Raji (cell line): ENCODE results near the gene DNAH3.

Source experiments
- POLR2A ChIP-seq: IDR thresholded peaks from 2 replicates; pipeline ENCODE4 v1.6.1; 2011; ENCODE audit warnings: low read depth, low read length, control low read depth; ENCODE audit not compliant: insufficient read depth

DNAH3 gene

GRCh38 chr16:20969386-20969785 is 181.3 kb downstream of the DNAH3 start:
- no peak for TF ChIP-seq POLR2A

- no peak for TF ChIP-seq POLR2A
These were observed 181.9 kb downstream of the DNAH3 start for GRCh38 chr16:20968765-20969164.

- no peak for TF ChIP-seq POLR2A
These were observed 189.7 kb downstream of the DNAH3 start for GRCh38 chr16:20960899-20961298.

DNA sequence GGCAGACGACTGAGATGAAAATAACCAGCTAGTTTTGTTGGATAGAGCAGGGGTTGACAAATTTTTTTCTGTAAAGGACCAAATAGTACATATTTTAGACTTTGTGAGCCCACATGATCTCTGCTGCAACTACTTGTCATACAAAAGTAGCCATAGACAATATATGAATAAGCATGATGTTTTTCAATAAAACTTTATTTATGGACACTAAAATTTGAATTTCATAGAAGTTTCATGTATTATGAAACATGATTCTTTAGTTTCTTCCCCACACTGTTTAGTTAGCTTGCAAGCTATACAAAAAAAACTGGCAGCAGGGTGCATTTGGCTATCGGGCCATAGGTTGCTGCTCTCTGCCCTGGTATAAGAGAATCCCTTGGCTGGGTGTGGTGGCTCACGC is 193.5 kb downstream of the DNAH3 start:
- no peak for TF ChIP-seq POLR2A

- TF ChIP-seq POLR2A: no peak
These were observed 194.3 kb downstream of the DNAH3 start for GRCh38 chr16:20956319-20956718.

- TF ChIP-seq POLR2A: no peak
These were observed 196.1 kb downstream of the DNAH3 start for GRCh38 chr16:20954574-20954973.

DNA sequence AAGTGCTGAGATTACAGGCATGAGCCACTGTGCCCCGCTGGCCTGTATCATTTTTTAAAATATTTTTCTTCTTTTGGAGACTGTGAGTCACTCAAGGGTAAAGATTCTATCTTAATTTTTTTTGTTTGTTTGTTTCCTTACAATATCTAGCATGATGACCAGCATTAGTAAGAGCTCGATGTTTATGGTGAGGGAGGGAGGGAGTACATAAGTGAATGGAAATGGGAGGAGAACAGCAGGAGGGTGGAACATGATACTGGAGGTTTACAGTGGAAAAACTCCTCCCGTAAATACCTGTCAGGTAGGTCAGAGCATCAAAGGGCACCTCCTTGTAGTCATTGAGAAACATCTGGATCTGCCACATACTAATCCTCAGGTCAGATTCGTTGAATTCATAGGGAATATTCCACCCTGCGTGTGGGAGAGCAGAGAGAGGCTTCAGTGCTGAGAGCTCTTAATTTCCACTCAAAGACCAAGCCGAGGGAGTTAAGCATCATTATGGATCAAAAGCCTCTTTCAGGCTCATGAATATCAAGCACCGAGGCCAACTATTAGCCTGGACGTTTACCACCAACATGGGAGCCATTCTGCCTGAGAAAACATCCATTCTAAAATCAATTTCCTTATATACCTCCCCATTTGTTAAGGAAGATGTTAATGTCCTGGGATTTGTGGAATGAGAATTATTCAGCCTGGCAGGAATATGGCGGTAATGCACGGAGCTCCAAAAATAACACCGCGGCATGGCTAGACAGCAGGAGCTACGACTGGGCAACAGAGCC is 198.3 kb downstream of the DNAH3 start:
- no peak for TF ChIP-seq POLR2A

DNA sequence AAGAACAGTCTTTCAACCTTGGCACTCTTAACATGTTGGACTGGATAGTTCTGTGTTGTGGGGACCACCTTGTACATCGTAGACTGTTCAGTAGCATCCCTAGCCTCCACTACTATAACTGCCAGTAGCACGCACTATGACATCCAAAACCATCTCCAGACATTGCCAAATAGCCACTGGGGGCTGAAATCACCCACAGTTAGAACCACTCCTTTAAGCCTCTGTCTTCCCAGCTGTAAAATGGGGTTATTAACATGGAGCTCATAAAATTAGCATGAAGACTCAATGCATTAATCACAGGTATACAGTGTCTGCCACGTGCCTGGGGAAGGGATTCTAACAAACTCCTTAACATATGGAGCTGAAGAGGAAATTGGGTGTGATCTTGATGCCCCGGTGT is 200.4 kb downstream of the DNAH3 start:
- TF ChIP-seq POLR2A: no peak

DNA sequence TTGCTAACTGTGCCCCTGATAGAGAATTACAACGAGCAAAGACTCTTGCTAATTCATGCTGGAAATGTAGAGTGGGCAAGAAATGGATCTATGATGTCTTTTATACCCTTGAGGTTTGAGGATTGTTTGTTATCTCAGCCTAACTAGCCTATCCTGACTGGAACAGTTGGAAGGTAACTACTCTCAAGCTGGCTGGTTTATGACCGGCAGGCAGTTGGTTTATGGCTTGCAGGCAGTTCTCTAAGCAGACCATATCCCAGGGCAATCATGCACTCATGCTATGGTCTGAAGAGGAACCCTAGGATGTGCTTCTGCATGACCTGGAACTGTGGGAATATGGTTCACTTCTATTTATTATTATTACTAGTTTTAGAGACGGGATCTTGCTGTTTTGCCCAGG is 201.0 kb downstream of the DNAH3 start:
- TF ChIP-seq POLR2A: no peak

GRCh38 chr16:20948444-20948843 is 202.2 kb downstream of the DNAH3 start:
- no peak for TF ChIP-seq POLR2A

GRCh38 chr16:20946015-20946629 is 204.5 kb downstream of the DNAH3 start:
- TF ChIP-seq POLR2A: no peak

DNA sequence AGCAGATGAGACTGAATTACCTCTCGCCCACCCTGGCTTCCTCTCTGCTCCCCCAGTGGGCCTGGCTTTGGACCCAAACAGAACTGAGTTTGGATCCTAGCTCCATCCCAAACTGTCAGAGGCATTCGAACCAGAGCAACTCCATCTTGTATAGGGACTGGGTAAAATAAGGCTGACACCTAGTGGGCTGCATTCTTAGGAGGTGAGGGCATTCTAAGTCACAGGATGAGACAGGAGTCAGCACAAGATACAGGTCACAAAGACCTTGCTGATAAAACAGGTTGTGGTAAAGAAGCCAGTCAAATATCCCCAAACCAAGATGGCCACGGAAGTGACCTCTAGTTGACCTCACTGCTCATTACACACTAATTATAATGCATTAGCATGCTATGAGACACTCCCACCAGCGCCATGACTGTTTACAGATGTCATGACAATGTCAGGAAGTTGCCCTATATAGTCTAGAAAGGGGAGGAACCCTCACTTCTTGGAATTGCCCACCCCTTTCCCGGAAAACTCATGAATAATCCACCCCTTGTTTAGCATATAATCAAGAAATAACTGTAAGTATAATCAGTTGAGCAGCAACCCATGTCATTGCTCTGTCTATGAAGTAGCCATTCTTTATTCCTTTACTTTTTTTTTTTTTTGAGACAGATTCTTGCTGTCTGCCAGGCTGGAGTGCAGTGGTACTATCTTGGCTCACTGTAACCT is 205.6 kb downstream of the DNAH3 start:
- TF ChIP-seq POLR2A: no peak

DNA sequence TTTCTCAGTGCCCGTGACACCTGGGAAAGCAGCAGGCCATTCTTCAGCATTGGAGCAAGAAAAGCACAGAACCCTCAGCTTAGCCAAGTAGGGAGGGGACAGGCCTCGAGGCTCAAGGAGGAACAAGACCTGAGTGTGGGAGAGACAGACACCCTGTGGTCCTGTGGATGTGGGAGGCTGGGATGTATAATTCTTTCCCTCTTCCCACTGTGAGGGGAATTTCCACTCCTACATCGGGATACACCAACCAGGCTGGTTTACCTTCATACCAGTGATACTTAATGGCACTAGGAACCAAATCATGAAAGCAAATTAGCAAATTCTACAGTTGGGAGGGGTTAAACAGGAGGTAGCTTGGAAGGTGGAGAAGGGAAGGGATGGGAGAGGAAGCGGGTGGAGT is 208.4 kb downstream of the DNAH3 start:
- no peak for TF ChIP-seq POLR2A

DNA sequence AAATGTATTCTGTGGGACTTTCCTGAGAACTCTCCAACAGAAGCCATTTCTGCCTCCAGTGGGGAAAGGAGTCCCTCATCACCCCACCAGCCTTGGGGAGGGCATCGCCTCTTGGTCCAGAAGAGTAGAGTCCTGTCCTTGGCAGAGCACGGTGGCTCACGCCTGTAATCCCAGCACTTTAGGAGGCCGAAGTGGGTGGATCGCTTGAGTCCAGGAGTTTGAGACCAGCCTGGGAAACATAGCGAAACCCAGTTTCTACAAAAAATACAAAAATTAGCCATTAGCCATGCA is 209.1 kb downstream of the DNAH3 start:
- TF ChIP-seq POLR2A: no peak

DNA sequence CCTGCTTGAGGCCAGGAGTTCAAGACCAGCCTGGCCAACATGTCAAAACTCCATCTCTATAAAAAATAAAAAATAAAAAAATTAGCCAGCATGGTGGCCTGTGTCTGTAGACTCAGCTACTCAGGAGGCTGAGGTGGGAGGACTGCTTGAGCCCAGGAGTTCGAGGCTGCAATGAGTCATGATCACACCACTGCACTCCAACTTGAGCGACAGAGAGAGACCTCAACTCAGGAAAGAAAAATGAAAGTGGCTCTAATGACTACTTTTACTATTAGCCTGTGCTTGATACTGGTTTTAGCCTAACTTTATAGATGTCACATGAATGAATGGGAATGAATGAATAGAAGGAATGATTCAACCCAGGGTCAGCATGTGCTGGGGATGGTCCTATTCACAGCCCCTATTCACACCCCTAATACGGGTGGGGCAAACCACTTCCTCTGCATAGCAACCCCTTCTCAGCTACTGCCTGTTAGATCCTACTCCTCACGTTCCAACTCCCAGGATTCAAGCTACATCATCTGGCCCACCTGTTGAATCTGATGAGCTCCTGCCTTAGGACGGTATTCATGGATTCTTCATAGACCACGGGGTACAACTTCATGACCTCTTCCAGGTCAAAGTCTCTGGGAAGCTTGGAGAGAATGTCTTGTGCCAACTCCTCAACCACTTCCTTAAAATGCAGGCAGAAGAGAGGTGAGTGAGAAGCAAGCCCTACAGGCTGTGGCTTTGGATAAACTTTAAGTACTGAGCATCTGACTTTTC is 209.6 kb downstream of the DNAH3 start:
- no peak for TF ChIP-seq POLR2A

DNA sequence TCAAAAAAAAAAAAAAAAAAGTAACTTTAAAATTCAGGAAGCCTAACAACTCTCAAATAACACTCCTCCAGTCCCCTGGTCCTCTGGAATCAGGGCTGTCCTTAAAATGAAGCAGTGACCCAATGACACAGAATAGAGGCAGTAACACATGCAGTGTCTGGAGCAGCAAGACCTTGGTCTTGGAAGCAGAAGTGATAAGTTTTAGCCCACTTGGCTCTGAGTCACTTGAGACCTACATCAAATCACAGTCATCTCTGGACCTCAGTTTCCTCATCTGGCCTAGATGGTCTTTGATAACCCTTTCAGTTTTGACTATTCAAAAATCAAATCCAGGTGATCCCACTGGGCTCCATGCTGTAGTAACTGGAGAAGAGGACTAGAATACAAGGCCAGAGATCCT is 211.0 kb downstream of the DNAH3 start:
- no peak for TF ChIP-seq POLR2A
